PFSK-1 (cell line): Measurements from ENCODE around the gene RYR1.

ENCODE experiments used
- REST ChIP-seq, 2 experiments: IDR thresholded peaks; 2 replicates each; pipeline versions ENCODE4 v1.6.1 to v1.8.0; 2011 to 2012; ENCODE audit warnings: low read depth in 2 of 2, low read length in 2 of 2, control low read depth in 1 of 2, inconsistent platforms in 1 of 2, mild to moderate bottlenecking in 1 of 2, moderate library complexity in 1 of 2; ENCODE audit not compliant: insufficient read depth in 1 of 2
- TAF1 ChIP-seq: IDR thresholded peaks from 2 replicates; pipeline ENCODE4 v1.6.1; 2012; ENCODE audit warnings: low read length, control low read depth, borderline replicate concordance; ENCODE audit not compliant: insufficient read depth

- no peak for TF ChIP-seq REST (IDR thresholded peaks at IDR 0.05; ENCODE audit: insufficient read depth in 1 of 2, low read depth in 2 of 2, low read length in 2 of 2)
- TF ChIP-seq TAF1 = no peak
Measured at GRCh38 chr19:38437917-38438316, 4.4 kb downstream of the RYR1 start.
